Measurements from ENCODE around the gene BLNK.

- TF ChIP-seq SP1 (IDR thresholded peaks at IDR 0.05), result no peak
- TF ChIP-seq TARDBP (IDR thresholded peaks at IDR 0.05), result no peak
- TF ChIP-seq LEF1 (IDR thresholded peaks at IDR 0.05; ENCODE audit: borderline replicate concordance), result no peak
- no peak for TF ChIP-seq L3MBTL2 (conservative IDR thresholded peaks at IDR 0.05)
- no peak for TF ChIP-seq PKNOX1 (IDR thresholded peaks at IDR 0.05)
- no peak for TF ChIP-seq BHLHE40 (IDR thresholded peaks at IDR 0.05; ENCODE audit: borderline replicate concordance)
- no peak for TF ChIP-seq FOXM1 (IDR thresholded peaks at IDR 0.05; ENCODE audit: borderline replicate concordance)
- TF ChIP-seq ELF4 (IDR thresholded peaks at IDR 0.05), result no peak
- TF ChIP-seq SUZ12 (IDR thresholded peaks at IDR 0.05), result no peak
- TF ChIP-seq HDGF (IDR thresholded peaks at IDR 0.05; ENCODE audit: borderline replicate concordance), result no peak
- no peak for TF ChIP-seq FOXK2 (IDR thresholded peaks at IDR 0.05)
- TF ChIP-seq FOXA1 (IDR thresholded peaks at IDR 0.05), result no peak
Observed at GRCh38 chr10:96297486-96297885, 26.1 kb upstream of the BLNK start.
